Testis (tissue), 2 donors: ENCODE data around the gene EAF1.

ENCODE experiments used
- POLR2A ChIP-seq: fragments of 450-650 bp; IDR thresholded peaks from one replicate; pipeline ENCODE4 v1.6.1; 2017; ENCODE audit warnings: antibody characterized with exemption, mild to moderate bottlenecking, moderate library complexity
- TF ChIP-seq, protein P1 (sequence below), 3 experiments: fragments of 450-650 bp in 2 of 3; fragments of 200-600 bp in 1 of 3; sonication (generic) in 1 of 3; IDR thresholded peaks; one replicate each; pipeline ENCODE4 v1.5.1; 2016 to 2019; ENCODE audit warnings: antibody characterized with exemption in 3 of 3, mild to moderate bottlenecking in 2 of 3, moderate library complexity in 1 of 3

- TF ChIP-seq POLR2A, result no peak
- TF ChIP-seq, protein P1, sequence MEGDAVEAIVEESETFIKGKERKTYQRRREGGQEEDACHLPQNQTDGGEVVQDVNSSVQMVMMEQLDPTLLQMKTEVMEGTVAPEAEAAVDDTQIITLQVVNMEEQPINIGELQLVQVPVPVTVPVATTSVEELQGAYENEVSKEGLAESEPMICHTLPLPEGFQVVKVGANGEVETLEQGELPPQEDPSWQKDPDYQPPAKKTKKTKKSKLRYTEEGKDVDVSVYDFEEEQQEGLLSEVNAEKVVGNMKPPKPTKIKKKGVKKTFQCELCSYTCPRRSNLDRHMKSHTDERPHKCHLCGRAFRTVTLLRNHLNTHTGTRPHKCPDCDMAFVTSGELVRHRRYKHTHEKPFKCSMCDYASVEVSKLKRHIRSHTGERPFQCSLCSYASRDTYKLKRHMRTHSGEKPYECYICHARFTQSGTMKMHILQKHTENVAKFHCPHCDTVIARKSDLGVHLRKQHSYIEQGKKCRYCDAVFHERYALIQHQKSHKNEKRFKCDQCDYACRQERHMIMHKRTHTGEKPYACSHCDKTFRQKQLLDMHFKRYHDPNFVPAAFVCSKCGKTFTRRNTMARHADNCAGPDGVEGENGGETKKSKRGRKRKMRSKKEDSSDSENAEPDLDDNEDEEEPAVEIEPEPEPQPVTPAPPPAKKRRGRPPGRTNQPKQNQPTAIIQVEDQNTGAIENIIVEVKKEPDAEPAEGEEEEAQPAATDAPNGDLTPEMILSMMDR (IDR thresholded peaks at IDR 0.05), result no peak
Observed at GRCh38 chr3:15380980-15381890, 46.2 kb upstream of the EAF1 start.
